DMS114 treated with DMSO at 0.1 percent for 48 hours (cell line): ENCODE results near the gene GRIP2.

ENCODE experiments used
- DNase-seq: peaks from one replicate; lab custom pipeline; 2025; ENCODE audit not compliant: unreplicated experiment; lab: John Stamatoyannopoulos, UW

Gene GRIP2

DNA sequence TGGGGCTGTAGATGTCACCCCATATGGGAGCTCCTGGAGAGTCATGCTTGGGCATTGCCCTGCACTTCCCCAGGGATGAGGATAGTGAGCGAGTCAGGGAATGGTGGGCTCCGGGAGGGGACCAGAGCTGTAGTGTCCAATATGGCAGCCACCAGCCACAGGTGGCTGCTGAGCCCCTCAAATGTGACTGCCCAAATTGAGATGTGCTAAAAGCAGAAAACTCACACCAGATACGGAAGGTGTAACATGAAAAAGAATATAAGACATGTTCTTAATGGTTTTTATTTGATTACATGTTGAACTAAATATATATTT lies 31.7 kb downstream of the GRIP2 start:
- DNase-seq = no peak

- DNase-seq = no peak
Measured at GRCh38 chr3:14507757-14508504, 32.2 kb downstream of the GRIP2 start.

- no peak for DNase-seq
Measured at GRCh38 chr3:14507305-14507741, 32.8 kb downstream of the GRIP2 start.

GRCh38 chr3:14506626-14507304 lies 33.4 kb downstream of the GRIP2 start:
- DNase-seq = no peak

DNA sequence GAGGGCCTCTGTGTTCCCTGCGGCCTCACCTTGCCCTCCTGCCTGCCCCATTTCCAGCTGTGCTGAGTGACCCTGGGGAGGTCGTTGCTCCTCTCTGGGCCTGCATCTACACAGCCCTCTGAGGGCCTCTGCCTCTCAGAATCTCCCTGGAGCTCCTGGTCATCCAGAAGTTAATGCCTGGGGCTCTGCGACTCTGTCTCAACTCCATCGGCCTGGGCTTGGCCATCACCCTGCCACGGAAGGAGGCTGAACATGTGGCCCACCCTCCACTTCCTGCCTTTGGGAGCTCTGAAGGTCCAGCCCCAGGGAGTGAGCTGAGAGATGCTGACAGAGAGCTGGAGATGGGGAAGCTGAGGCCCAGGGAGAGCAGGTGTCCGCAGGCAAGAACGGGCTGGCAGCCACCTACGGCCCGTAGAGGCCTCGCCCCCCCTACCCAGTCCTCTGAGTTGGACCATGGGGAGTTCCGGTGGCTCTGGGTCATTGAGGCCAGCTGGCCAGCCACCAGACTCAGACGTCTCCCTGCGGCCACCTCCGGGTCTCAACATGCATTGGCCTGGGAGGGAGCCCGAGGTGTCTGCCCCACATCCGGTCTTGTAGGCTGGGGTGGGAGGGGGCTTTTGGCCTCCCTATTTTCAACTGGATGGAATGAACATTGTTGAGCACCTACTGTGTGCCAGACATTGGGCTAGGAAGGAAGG lies 34.2 kb downstream of the GRIP2 start:
- no peak for DNase-seq

DNA sequence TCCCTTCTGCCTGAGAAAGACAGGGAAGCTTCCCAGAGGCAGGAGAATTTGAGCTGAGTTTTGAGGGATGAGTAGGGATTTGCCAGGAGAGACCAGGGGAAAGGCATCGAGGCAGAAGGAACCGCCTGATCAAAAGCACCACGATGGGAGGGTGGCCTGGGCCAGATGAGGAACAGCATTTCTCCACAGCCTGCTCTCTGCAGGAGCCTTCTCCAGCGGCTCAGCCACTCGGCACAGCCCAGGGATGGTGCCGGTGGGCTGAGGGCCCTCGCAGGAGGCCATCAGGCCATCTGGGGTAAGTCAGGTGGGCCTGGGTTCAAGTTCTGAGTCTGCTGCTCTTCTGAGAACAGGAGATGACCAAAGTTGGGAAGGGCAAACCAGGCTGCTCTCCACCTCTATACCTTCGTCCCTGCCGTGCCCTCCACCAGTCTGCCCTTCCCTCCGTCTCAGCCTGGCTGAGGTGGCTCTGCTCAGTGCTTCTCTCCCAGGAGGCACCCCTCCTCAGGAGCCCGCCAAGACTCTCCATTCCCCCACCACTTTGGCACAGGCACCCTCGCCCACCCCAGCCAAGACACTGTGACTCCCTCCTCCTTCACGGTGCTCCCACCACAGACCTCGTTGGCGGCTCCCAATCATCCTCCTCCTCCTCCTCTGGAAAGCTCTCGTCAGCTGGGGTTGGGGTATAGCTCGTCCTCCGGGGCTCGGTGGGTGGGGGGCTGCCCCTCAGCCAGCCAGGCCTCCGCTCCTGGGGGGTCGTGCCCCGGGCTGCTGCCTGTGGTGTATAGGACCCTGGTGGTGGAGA lies 34.9 kb downstream of the GRIP2 start:
- DNase-seq = no peak

GRCh38 chr3:14503706-14504065 lies 36.5 kb downstream of the GRIP2 start:
- DNase-seq = no peak

GRCh38 chr3:14503033-14503705 lies 37.0 kb downstream of the GRIP2 start:
- DNase-seq = no peak

DNA sequence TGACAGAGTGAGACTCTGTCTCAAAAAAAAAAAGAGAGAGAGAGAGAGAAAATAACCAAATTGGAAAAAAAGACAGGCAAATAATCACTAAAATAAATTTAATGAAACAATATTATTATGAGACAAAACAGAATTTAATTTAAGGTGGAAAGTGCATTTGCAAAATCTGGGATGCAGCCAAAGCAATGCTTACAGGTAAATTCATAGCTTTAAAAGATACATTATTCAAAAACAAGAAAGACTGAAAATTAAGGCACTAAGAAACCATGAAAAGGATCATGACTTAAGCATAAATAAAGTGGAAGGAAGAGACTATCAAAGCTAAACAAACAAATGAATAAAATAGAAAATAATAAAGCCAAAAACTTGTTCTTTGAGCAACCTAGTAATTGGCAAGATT lies 37.7 kb downstream of the GRIP2 start:
- DNase-seq = no peak

DNA sequence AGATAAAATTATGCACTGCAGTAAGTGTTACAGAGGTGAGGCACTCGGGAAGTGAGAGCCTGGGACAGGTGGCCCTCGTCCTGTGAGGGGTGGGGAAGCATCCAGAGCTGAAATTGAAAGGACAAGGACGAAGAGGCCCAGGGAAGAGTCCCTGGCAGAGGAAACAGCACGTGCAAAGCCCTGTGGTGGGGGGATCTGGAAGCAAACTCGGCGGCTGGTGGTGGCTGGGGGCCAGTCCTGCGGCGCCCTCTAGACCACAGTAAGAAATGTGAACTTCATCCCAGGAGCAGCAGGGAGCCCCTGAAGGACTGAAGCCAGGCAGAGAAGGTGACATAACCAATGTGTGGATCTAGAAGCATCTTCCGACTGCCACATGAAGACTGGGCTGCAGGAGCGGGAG lies 42.8 kb downstream of the GRIP2 start:
- no peak for DNase-seq

GRCh38 chr3:14496351-14496750 lies 43.8 kb downstream of the GRIP2 start:
- DNase-seq = no peak

- DNase-seq = no peak
Measured at GRCh38 chr3:14494973-14495300, 45.2 kb downstream of the GRIP2 start.

DNA sequence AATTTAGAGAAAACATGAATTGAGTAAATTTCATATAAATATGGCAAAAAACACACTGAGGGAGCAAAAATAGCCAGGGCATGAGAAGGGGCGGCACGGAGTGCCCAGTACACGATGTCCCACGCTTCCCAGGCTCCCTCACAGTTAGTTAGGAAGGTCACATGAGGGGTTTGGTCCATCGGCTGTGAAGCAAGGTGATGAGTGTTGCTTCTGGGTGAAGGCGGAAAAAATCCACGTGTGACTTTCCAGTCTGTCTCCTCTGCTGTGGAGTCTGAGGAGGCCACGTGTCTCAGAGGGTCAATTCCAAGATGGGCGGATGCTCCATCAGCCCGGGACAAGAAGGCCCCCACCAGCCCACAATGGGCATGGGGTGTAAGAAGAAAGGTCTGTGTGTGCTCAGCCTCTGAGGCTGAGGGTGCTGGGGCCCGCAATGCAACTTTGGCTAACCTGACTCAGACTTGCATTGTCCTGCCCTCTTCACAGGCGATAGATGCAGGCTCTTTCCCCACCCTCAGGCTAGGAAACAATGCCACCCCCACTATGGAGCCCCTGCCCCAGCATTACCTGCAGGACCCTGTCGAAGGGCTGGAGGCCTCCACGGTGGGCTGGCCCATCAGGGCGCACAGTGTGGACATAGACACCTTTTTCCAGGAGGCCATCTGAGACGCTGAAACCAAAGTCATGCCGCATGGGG lies 45.7 kb downstream of the GRIP2 start:
- DNase-seq = no peak

DNA sequence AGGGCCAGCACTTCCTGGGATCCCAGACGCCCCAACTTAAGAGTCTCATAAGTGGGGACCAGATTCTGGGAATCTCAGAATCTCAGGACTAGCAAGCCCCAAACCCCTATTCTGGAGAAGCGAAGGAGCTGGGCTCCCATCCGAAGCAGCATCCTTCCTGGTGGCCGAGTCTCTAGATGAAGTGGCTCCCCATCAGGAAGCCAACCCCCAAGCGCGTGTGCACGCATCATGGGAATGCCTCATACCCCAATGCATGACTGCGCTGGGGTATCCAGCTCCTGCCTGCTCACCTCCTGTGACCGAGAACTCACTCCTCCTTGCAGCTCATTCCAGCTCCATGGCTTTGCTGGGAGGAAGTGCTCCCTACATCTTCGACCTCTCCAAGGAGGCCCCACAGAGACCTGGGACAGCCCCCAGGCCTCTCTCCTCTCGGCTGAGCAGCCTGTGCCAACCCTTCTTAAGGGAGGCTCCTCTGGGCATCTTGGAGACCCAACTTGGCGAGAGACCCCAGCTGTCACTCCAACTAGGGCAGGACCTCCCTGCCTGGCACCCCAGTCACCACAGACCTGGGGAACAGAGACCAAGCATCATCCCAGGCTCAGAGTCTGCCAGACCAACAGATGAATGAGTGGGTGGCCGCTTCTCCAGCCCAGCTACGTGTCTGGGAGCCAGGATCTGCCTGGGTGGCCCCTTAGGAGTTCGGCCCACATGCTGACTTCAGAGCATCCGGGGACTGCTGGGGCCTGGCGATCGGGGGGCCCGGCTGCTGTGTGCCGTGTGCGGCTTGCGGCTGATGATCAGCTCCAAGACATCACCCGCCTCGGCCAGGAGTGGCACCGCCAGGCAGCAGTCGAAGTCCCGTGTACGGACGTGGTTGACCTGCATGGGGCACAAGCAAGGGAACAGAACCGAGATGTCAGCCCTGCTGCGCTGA lies 46.9 kb downstream of the GRIP2 start:
- DNase-seq = no peak

- no peak for DNase-seq
Measured at GRCh38 chr3:14491396-14492190, 48.5 kb downstream of the GRIP2 start.

DNA sequence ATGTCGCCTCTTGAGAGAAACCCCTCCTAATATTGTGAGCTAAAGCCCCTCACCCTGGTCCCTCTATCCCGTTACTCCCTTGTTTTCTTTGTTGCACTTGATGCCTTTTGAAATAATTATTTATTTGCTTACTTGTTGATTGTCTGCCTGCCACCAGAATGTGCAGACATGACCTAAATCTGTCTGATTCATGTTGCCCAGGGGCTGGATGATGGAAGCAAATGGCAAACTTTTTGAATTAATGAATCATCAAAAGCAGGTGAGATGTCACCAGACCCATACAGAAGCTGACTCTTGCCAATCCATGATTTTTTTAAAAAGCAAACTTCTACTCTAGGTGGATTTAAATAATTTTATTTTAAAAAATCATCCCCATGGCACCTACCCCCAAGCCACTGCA lies 49.3 kb downstream of the GRIP2 start:
- DNase-seq = no peak

GRCh38 chr3:14490255-14490654 lies 49.9 kb downstream of the GRIP2 start:
- DNase-seq = no peak

DNA sequence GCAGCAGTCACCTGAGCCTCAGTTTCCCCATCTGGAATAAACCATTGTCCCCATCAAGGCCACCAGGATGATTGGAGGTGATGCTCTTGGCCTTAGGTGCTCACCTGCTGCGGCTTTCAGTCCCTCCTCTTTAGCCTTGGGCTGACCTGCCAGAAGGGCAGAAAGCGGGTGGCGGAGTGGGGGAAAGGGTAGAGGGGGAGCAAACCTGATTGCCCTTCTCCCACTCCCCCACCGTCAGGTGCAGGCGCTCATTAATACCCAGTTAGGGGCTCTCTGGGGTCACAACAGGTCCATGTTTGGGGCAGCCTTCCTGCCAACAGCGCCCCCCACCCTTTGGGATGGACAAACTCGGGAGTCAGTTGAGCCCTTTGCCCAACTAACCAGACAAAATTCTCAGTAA lies 50.5 kb downstream of the GRIP2 start:
- no peak for DNase-seq
